Activated T-cell treated with anti-CD3 and anti-CD28 coated beads, Interleukin-2, amount 50 U/mL, for 72 hours (primary cell): ENCODE measurements around the gene POGLUT2. TPM values are rescaled to one million over a fixed set of nuclear protein-coding genes. Genes with fewer than 3 reads are reported as not detected.
"Not testable (repeated sequence)": the region's sequence is repeated elsewhere in the genome, so short reads cannot be mapped to it uniquely, and the experiment has no call there.

Source experiments
- ATAC-seq, 2 donors: fragments of 150-1000 bp; cut with Tn5 transposase; replicated peaks in 1 of 2; 2 replicates each; pipeline ENCODE4 v1.10.0; 2021; ENCODE audit warnings: moderate library complexity in 2 of 2, mild to moderate bottlenecking in 1 of 2
- DNase-seq, 2 donors: peaks; one replicate each; pipeline ENCODE4 v3.0.0; 2021 to 2022; ENCODE audit warnings: mixed read lengths in 1 of 2
- H3K27ac Mint-ChIP-seq: one replicate; pipeline ENCODE4 v1.8.0; 2022; ENCODE audit warnings: mild to moderate bottlenecking, moderate library complexity, mixed read lengths
- H3K27me3 Mint-ChIP-seq: one replicate; pipeline ENCODE4 v1.8.0; 2022; ENCODE audit warnings: low read depth, mixed read lengths
- H3K36me3 Mint-ChIP-seq, 2 donors: one replicate each; pipeline ENCODE4 v1.8.0; 2022; ENCODE audit warnings: mixed read lengths in 2 of 2, mild to moderate bottlenecking in 1 of 2; ENCODE audit not compliant: insufficient read depth in 2 of 2
- H3K4me1 Mint-ChIP-seq: one replicate; pipeline ENCODE4 v1.8.0; 2022; ENCODE audit warnings: low read depth, mixed read lengths
- H3K4me3 Mint-ChIP-seq, 2 donors: one replicate each; pipeline ENCODE4 v1.8.0; 2022; ENCODE audit warnings: mild to moderate bottlenecking in 2 of 2, mixed read lengths in 2 of 2, moderate library complexity in 2 of 2
- H3K9me3 Mint-ChIP-seq, 2 donors: one replicate each; pipeline ENCODE4 v1.8.0; 2022; ENCODE audit warnings: mixed read lengths in 2 of 2
- total RNA-seq, 2 donors: library from RNA; stranded (reverse); gene quantifications; one replicate each; pipeline ENCODE4 v1.2.3, GENCODE V29; 2022

Gene POGLUT2
- total RNA-seq, 2 donors from 2014 or later, result 4.2 to 6.0 TPM

DNA sequence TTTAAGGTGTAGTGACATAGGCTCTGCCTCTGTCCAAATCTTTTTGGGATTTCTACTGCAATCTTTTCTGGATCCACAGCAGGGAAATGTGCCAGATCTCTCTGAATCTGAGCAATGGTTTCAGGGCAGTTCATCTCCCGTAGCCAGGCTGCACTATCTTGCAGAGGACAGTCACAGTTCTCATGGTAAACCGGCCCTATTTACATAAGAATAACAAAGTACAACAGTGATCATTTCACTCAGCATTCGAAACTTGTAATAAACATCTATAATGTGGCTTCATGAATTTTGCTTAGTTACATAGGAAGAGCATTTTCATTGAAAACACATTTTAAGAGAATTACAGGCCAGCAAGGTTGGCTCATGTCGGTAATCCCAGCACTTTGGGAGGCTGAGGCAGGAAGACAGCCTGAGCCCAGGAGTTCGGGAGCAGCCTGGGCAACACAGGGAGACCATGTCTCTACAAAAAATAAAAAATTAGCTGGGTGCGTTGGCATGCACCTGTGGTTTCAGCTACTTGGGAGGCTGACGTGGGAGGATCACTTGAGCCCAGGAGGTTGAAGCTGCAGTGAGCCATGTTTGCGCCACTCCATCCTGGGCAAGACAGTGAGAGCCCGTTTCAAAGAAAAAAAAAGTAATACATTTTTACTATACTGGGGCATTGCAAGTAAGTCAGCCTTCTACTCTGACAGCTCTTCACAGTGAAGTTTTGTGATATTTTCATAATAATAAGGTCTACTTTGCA is 5.0 kb downstream of the POGLUT2 start:
- peaks cover 9% of the 10 kb centered on the region for H3K4me1 Mint-ChIP-seq
- DNase-seq (no peak), ATAC-seq (no peak)
- H3K4me3 Mint-ChIP-seq, result no peak overlapping the region
- H3K9me3 Mint-ChIP-seq, result no peaks in the 10 kb centered on the region
- peaks cover 10% of the 10 kb centered on the region for H3K27me3 Mint-ChIP-seq
- H3K27ac Mint-ChIP-seq, result no peak overlapping the region
- peaks cover 2 to 8% of the 10 kb centered on the region in 2 donors for H3K36me3 Mint-ChIP-seq

DNA sequence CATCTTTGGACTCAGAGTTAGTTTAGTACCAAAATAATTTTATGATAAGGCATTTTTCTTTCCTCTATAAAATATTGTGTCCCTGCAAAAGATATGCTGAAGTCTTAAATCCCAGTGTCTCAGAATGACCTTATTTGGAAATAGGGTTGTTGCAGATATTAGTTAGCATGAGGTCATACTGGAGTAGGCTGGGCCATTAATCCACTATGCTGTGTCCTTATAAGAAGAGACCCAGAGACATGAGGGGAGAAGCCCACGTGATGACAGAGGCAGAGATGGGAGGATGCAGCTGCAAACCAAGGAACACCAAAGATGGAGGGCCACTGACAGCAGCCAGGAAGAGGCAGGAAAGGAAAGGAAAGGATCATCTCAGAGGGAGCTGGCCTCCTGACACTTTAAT is 6.4 kb downstream of the POGLUT2 start:
- Mint-ChIP-seq H3K27ac (no peak overlapping the region), H3K27me3 (peaks cover 8% of the 10 kb centered on the region), H3K36me3 (peaks cover 2 to 10% of the 10 kb centered on the region in 2 donors), H3K9me3 (no peaks in the 10 kb centered on the region), H3K4me1 (peaks cover 3% of the 10 kb centered on the region), H3K4me3 (no peak overlapping the region)
- ATAC-seq (no peak), DNase-seq (no peak)

DNA sequence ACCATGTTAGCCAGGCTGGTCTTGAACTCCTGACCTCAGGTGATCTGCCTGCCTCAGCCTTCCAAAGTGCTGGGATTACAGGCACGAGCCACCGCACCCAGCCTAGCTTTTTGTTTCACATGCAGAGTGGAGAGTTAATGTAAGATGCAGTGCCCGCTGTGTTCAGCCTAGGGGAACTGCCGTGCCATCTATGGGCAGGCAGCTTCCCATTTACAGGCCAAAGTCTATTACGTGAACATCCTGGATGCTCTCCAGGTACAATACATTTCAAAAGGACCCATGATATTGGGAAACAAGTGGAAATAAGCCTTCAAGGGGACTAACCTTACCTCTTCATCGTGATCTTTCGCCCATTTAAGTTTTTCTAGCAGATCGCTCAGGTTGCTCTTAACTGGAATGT is 10.1 kb downstream of the POGLUT2 start:
- DNase-seq (no peak), ATAC-seq (no peak)
- H3K4me3 Mint-ChIP-seq, result no peak overlapping the region
- no peaks in the 10 kb centered on the region for H3K27me3 Mint-ChIP-seq
- no peak overlapping the region for H3K27ac Mint-ChIP-seq
- no peaks in the 10 kb centered on the region for H3K4me1 Mint-ChIP-seq
- H3K9me3 Mint-ChIP-seq, result no peaks in the 10 kb centered on the region
- H3K36me3 Mint-ChIP-seq, result peaks cover 2 to 15% of the 10 kb centered on the region in 2 donors

DNA sequence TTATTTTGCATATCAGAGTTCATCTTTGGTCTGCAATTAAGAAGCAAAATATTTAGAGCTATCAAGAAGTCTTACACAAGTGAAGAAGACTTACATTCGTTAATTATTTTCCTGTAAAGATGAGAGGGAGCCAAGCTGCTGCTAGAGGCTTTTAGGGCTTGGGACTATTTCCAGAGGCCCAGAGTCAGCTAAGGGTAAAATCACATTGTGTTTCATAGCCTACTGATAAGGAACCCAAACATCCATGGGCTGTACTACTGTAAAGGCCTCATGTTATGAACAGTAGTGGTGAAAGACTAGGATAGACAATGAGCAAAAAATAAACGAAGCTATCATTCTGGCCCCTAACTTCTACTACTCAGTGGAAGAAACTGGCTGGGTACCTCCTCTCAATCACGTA is 14.3 kb downstream of the POGLUT2 start:
- Mint-ChIP-seq H3K4me1 (peaks cover 14% of the 10 kb centered on the region), H3K27me3 (no peaks in the 10 kb centered on the region), H3K36me3 (peaks cover 6 to 31% of the 10 kb centered on the region in 2 donors), H3K9me3 (peaks cover 0 to 5% of the 10 kb centered on the region in 2 donors), H3K4me3 (no peak overlapping the region), H3K27ac (no peak overlapping the region)
- ATAC-seq (no peak), DNase-seq (no peak)

DNA sequence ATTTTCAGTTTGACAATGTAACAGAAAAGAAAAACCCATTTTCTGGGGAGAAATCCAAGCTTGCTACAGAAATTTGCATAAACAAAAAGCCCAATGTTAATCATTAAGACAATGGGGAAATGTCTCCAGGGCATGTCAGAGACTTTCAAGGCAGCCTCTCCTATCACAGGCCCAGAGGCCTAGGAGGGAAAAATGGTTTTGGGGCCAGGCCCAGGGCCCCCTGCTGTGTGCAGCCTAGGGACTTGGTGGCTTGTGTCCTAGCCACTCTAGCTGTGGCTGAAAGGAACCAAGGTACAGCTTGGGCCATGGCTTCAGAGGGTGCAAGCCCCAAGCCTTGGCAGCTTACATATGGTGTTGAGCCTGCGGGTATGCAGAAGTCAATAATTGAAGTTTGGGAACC is 17.2 kb downstream of the POGLUT2 start:
- Mint-ChIP-seq H3K4me1 (peaks cover 28% of the 10 kb centered on the region), H3K27me3 (no peaks in the 10 kb centered on the region)

DNA sequence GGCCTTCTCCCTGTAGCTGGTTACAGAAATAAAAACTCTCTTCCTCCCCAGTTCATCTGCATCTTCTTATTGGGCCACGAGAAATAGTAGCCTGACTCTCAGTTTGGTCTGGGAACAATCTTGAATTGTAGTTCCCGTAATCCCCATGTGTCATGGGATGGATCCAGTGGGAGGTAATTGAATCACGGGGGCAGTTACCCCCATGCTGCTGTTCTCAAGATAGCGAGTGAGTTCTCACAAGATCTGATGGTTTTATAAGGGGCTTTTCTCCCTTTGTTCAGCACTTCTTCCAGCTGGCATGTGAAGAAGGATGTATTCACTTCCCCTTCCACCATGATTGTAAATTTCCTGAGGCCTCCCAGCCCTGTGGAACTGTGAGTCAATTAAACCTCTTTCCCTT is 18.1 kb downstream of the POGLUT2 start:
- DNase-seq, H3K27me3 Mint-ChIP-seq, ATAC-seq, H3K9me3 Mint-ChIP-seq, H3K4me3 Mint-ChIP-seq: not testable (repeated sequence)
- H3K36me3 Mint-ChIP-seq, result peaks cover 6 to 22% of the 10 kb centered on the region in 2 donors
- peak overlapping the region; percentile 93 for H3K27ac Mint-ChIP-seq
- peaks cover 28% of the 10 kb centered on the region for H3K4me1 Mint-ChIP-seq

More for the DNA sequence above, 17.2 kb downstream of the POGLUT2 start:
- DNase-seq (no peak), ATAC-seq (no peak)
- Mint-ChIP-seq H3K4me3 (no peak overlapping the region), H3K27ac (no peak overlapping the region), H3K9me3 (peaks cover 0 to 5% of the 10 kb centered on the region in 2 donors), H3K36me3 (peaks cover 6 to 24% of the 10 kb centered on the region in 2 donors)

DNA sequence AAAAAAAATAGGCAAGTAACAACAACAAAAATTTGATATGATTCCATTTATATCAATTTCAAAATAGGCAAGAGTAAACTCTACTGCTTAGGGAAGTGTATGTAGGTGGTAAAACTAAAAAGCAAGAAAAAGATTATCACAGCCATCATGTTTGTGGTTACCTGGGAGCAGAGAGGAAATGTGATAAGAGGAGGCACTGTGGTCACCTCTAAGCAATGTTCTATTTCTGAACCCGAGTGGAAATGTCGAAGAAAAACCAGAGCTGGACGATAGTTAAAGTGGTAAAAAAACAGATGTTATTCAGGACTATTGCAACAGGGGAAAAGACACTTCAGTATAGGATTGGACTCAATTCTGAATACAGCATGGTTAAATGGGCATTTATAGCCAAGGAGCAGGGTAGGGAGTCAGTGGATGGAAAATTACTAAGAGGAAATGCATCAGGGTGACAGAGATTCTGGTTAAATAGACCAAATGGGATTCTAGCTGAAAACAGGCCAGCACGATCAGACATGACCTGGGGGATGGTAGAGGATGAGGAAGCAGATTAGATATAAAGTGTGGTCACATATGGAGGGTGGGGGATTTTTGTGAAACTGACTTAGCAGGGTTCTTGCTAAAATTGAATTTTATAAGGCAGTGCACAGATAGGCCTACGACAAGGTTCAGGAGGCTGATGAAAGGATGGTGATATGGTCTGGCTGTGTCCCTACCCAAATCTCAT is 19.2 kb downstream of the POGLUT2 start:
- Mint-ChIP-seq H3K4me3 (peak overlapping the region; percentile 57 to 90), H3K36me3 (peaks cover 6 to 22% of the 10 kb centered on the region in 2 donors), H3K27me3 (no peaks in the 10 kb centered on the region), H3K27ac (peak overlapping the region; percentile 93), H3K4me1 (peaks cover 36% of the 10 kb centered on the region), H3K9me3 (peaks cover 0 to 5% of the 10 kb centered on the region in 2 donors)
- DNase-seq (peak; percentile 30 to 39), ATAC-seq (peak; percentile 86 to 88)

DNA sequence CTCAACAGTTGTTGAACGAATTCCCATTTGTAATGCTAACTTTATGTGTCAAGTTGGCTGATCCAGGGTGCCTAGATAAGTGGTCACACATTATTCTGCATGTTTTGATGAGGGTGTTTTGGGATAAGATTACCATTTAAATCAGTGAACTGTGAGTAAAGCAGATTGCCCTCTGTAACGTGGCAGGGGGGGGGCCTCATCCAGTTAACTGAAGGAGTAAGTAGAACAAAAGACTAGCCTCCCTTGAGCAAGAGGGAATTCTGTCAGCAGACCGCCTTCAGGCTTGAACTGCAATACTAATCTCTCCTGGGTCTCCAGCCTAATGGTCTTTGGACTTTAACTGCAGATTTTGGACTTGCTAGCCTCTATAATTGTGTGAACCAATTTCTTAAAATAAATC is 21.0 kb downstream of the POGLUT2 start:
- Mint-ChIP-seq H3K4me3 (no peak overlapping the region), H3K4me1 (peaks cover 48% of the 10 kb centered on the region), H3K27ac (no peak overlapping the region), H3K9me3 (peaks cover 0 to 5% of the 10 kb centered on the region in 2 donors), H3K36me3 (peaks cover 7 to 19% of the 10 kb centered on the region in 2 donors), H3K27me3 (no peaks in the 10 kb centered on the region)
- DNase-seq (no peak), ATAC-seq (no peak)

DNA sequence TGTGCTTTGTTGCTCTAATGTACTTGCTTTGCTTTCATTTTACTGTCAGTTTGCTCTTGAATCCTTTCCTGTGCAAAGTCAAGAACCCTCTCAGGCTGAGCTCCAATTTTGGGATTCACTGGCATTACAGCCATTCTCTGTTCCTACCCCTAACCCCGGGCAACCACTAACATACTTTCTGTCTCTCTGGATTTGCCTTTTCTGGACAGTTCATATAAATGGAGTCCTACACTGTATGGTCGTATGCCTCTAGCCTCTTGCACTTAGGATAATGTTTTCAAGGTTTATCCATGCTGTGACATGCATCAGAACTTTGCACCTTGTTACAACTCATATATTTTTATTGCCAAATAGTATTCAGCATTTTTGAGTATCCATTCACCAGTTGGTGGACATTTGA is 22.5 kb downstream of the POGLUT2 start:
- H3K27me3 Mint-ChIP-seq, result no peaks in the 10 kb centered on the region
- H3K4me1 Mint-ChIP-seq, result peaks cover 62% of the 10 kb centered on the region

GRCh38 chr13:102774591-102775520 is 23.9 kb downstream of the POGLUT2 start:
- ATAC-seq (no peak), DNase-seq (no peak)
- Mint-ChIP-seq H3K27ac (peak overlapping the region; percentile 26), H3K36me3 (peaks cover 1 to 3% of the 10 kb centered on the region in 2 donors), H3K9me3 (no peaks in the 10 kb centered on the region), H3K4me1 (peaks cover 66% of the 10 kb centered on the region), H3K4me3 (peak overlapping the region; percentile 81 to 91), H3K27me3 (no peaks in the 10 kb centered on the region)

More for the DNA sequence above, 22.5 kb downstream of the POGLUT2 start:
- Mint-ChIP-seq H3K27ac (no peak overlapping the region), H3K9me3 (peaks cover 0 to 3% of the 10 kb centered on the region in 2 donors), H3K4me3 (no peak overlapping the region), H3K36me3 (peaks cover 3 to 8% of the 10 kb centered on the region in 2 donors)
- DNase-seq, result no peak
- no peak for ATAC-seq

DNA sequence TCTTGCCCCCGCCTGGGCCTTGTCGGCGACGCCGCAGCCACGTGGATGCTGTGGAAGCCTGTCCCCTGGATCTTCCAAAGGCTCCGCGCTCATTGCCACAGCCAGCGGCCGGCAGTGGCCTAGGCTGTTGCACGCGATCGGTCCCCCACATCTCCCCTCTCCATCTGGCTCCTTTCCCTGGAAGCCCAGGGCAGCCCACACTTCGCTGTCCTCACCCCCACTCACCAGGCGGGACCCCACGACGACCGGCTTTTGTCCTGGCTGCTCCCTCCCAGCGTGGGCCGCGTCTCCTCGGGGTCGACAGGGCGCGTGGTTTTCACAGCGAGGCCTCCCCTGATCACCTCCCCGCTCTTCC is 24.6 kb downstream of the POGLUT2 start:
- H3K36me3 Mint-ChIP-seq, result peaks cover 0 to 1% of the 10 kb centered on the region in 2 donors
- H3K27ac Mint-ChIP-seq, result peak overlapping the region; percentile 26
- ATAC-seq (no peak), DNase-seq (peak in 1 of 2 donors; percentile 4)
- peak overlapping the region; percentile 81 to 91 for H3K4me3 Mint-ChIP-seq
- H3K27me3 Mint-ChIP-seq, result no peaks in the 10 kb centered on the region
- no peaks in the 10 kb centered on the region for H3K9me3 Mint-ChIP-seq
- H3K4me1 Mint-ChIP-seq, result peaks cover 63% of the 10 kb centered on the region

DNA sequence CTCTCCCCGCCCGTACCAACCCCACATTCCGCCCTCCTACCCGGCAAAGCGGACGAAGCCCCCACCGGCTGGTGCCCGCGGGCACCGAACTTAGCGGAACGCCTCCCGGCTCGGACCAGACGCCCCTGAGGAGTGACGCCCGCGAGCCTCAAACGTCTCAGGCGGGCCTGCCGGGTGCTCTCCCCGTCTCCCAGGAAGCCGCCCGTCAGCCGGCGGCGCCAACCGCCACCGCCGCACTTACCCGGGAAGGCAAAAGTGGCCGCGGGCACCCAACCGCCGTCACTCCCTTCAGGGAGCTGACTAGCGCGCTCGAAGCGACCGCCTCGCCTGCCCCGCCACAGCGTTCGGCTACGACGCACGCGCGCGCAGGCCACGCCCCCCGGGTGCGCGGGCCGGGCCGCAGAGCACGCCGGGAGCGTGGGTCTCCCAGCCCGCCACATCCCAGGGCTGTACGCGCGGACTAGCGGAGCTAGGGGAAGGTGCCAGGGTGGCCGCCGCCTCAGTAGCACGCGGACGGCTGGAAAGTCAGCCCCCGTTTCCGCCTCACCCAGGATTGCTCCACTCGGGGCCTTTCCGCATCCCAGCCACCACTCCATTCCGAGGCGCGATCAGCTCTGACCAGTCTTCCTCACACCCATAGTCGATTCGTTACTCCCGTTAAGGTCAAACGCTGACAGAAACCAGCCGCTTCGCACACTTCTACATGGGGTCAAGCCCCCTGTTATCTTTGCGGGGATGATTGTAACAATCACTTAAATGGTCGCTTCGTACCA is 25.1 kb downstream of the POGLUT2 start, which contains the start of gene TEX30:
TEX30 (minus strand) TSS at position 346 of the 773 bp plus-strand sequence. CDS start 3,760 bp downstream, outside the sequence.
- Mint-ChIP-seq H3K36me3 (peaks cover 0 to 1% of the 10 kb centered on the region in 2 donors), H3K4me1 (peaks cover 59% of the 10 kb centered on the region), H3K9me3 (no peaks in the 10 kb centered on the region), H3K4me3 (peak within 1 kb of the TSS; percentile 81 to 91), H3K27me3 (no peaks in the 10 kb centered on the region), H3K27ac (peak within 1 kb of the TSS; percentile 92)
- ATAC-seq (peak; percentile 95), DNase-seq (peak; percentile 90 to 94)
